Measurements from ENCODE around the gene MEF2B.

MEF2B gene

DNA sequence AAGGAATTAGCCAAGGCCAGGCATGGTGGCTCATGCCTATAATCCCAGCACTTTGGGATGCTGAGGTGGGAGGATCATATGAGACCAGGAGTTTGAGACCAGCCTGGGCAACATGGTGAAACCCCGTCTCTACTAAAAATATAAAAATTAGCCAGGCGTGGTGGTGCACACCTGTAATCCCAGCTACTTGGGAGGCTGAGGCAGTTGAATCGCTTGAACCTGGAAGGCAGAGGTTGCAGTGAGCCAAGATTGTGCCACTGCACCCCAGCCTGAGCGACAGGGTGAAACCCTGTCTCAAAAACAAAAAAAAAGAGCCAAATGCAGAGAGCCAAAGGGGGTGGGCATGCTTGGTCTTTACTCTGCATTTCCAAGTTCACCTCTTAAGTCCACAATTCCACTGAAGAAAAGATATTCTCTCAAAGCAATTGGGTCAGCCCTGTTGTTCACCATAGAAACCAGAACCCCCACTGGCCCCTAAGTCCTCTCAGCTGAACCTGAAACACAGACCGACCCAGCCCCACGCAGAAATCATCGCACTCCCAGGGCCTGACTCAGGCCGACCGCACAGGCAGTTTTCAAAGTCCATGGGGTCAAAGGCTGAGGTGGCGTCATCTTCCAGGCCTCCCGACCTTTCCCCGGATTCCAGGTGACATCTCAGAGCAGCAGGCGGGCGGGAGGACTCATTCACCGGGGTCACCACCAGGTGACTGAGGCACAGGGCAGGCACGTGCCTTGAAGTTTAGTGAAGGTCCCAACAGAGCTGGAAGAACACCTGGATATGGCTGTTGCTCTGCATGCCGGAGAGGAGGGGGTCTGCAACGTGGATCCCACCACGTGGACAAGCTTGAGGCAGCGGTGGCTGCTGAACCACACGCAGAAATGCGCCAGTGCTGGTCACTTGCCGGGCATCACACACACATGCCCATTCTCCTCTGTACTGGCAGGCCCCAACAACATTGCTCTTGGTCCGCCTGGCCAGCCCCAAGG, 73.1 kb downstream of the MEF2B start:
- in situ Hi-C loops (cut with HindIII; ENCODE audit: low sequenced_read_pairs) = no loop called here
- no peak for DNase-seq (ENCODE audit: low read depth)
- TF ChIP-seq, protein P1, sequence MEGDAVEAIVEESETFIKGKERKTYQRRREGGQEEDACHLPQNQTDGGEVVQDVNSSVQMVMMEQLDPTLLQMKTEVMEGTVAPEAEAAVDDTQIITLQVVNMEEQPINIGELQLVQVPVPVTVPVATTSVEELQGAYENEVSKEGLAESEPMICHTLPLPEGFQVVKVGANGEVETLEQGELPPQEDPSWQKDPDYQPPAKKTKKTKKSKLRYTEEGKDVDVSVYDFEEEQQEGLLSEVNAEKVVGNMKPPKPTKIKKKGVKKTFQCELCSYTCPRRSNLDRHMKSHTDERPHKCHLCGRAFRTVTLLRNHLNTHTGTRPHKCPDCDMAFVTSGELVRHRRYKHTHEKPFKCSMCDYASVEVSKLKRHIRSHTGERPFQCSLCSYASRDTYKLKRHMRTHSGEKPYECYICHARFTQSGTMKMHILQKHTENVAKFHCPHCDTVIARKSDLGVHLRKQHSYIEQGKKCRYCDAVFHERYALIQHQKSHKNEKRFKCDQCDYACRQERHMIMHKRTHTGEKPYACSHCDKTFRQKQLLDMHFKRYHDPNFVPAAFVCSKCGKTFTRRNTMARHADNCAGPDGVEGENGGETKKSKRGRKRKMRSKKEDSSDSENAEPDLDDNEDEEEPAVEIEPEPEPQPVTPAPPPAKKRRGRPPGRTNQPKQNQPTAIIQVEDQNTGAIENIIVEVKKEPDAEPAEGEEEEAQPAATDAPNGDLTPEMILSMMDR (IDR thresholded peaks at IDR 0.05; ENCODE audit: low read depth, low read length, missing control alignments) = no peak
- H3K4me3 ChIP-seq (ENCODE audit: low read depth, low read length) = no peak overlapping the region

DNA sequence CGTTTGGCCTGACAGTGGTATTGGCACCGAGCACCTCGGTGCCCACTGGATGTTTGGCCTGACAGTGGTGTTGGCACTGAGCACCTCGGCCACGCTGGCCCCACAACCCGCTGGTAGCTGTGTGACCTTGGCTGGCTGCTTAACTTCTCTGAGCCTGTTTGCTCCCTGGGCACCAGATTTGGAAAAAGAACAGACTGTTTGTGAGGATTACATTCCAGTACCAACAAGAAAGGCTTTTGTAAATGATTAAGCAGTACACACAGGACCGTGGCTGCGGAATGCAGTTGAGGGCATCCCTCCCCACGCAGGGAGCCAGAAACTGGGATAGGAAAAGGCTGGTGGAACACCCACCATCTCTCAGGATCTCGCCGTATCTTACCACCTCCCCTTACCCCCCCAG, 74.4 kb downstream of the MEF2B start:
- in situ Hi-C loops (cut with HindIII; ENCODE audit: low sequenced_read_pairs) = no loop called here
- no peak for DNase-seq (ENCODE audit: low read depth)
- TF ChIP-seq, protein P1 (IDR thresholded peaks at IDR 0.05; ENCODE audit: low read depth, low read length, missing control alignments) = no peak
- no peak overlapping the region for H3K4me3 ChIP-seq (ENCODE audit: low read depth, low read length)
